Measurements from ENCODE around the gene NRTN.

The NRTN gene

GRCh38 chr19:5790559-5791520 is 14.0 kb upstream of the NRTN start, which contains the start of gene DUS3L:
DUS3L (minus strand) TSS chr19:5791163; CDS start chr19:5791141, 22 bp downstream.
- DNase-seq (ENCODE audit: low spot score) = peak; percentile 98

- no peak for DNase-seq (ENCODE audit: low spot score)
Measured at GRCh38 chr19:5792224-5792623, 12.6 kb upstream of the NRTN start.

DNA sequence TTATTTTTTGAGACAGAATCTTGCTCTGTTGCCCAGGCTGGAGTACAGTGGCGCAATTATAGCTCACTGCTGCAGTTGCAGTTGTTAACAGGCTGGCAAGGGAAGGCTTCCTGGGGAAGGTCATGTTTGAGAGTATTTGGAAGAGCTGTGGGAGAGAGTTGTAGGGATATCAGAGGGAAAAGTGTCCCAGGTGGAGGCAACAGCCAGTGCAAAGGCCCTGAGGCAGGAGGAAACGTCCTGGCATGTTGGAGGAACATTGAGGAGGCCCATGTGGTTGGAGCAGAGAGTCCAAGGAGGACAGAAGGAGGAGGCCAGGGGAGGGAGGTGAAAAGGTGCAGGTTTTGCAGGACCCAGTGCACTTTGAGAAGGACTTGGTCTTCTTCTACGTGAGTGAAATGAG is 11.7 kb upstream of the NRTN start:
- DNase-seq (ENCODE audit: low spot score) = no peak

- DNase-seq (ENCODE audit: low spot score) = no peak
Measured at GRCh38 chr19:5795382-5795919, 9.4 kb upstream of the NRTN start.

GRCh38 chr19:5798244-5798643 is 6.6 kb upstream of the NRTN start:
- no peak for DNase-seq (ENCODE audit: low spot score)

- no peak for DNase-seq (ENCODE audit: low spot score)
Measured at GRCh38 chr19:5799247-5800241, 5.3 kb upstream of the NRTN start.

DNA sequence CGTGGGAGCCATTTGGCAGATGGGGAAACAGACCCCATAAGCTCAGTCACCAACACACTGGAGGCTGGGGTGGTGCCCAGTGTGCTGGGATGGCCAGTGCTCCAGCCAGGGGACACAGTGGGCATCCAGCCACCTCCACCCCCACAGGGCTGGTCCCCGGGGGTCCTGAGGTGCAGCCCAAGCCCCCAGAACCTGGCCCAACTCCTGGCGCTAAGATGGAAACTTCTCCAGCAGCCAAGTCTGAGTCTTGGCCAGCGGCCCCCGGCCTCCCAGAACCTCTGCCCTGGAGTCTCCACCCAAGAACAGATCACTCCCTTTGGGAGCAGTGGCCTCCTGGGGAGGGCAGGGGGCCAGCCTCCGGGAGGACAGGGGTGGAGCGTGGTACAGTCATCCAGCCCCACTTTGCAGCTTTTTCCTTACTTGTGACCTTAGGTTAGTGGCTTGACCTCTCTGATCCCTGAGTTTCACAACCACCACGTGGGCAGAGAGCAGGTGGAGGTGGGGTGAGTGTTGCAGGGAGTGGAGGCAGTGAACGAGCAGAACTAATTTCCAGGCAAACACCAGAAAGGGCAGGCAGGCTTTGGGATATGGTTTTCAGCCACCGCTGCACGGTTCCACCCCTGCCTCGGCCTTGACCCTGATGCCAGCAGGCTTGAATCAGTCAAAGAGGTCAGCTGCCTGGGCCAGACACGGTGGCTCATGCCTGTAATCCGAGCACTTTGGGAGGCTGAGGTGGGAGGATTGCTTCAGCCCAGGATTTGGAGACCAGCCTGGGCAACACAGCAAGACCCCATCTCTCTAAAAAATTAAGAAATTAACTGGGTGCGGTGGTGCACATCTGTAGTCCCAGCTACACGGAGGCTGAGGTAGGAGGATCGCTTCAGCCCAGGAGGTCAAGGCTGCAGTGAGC is 4.3 kb upstream of the NRTN start:
- no peak for DNase-seq (ENCODE audit: low spot score)

- DNase-seq (ENCODE audit: low spot score) = no peak
Measured at GRCh38 chr19:5801796-5802619, 2.9 kb upstream of the NRTN start.

DNA sequence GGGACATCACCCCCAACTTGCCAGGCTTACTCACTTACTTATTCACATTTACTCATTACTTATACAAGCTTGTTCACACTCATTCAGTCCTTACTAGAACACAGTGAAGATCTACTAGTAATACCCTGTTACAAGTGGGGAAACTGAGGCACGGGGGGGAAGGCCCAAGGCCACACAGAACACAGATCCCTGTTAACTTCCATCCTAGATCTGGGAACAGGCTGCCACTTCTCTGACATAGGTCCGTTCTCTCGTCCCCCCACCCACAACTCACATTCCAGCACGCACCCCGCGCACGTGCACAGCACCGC is 1.5 kb upstream of the NRTN start:
- no peak for DNase-seq (ENCODE audit: low spot score)

DNA sequence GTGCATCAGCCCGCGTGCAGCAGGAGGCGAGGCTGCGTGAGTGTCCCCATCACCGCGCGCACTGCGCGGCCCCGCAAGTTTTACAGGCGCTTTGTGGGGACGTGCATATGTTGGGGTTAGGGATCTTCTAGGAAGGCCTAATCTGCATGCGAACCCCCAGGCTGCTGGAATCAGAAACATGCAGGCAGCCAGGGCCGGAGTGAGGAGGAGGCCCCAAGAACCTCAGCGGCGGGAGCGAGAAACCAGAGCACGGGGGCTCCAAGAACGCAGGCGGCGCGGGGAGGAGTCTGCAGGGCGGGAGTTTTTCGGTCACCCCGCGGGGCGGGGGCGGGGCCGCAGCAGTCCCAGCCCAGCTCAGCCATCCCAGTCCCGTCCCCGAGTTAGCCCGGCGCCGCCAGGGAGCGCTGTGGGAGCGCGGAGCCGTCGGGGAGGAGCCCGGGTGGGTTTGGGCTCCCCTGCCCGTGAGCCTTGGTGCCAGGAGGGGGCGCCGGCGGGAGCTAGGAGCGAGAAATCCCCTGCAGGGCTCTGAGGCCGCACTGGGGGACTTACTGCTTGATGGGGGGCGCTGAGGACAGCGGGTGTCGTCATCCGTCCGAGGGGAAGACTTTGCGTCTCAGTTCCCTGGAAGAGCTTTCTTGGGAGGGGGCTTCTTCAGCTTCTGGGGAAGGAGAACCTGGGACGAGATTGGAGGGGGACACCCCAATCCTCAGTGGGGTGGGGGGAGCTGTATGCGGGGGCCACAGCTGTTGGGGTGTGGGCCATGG is 933 bp upstream of the NRTN start:
- DNase-seq (ENCODE audit: low spot score) = peak; percentile 90

- DNase-seq (ENCODE audit: low spot score) = peak; percentile 51
Measured at GRCh38 chr19:5805462-5806132, 730 bp downstream of the NRTN start.

GRCh38 chr19:5806133-5806489 is 1.2 kb downstream of the NRTN start:
- no peak for DNase-seq (ENCODE audit: low spot score)

DNA sequence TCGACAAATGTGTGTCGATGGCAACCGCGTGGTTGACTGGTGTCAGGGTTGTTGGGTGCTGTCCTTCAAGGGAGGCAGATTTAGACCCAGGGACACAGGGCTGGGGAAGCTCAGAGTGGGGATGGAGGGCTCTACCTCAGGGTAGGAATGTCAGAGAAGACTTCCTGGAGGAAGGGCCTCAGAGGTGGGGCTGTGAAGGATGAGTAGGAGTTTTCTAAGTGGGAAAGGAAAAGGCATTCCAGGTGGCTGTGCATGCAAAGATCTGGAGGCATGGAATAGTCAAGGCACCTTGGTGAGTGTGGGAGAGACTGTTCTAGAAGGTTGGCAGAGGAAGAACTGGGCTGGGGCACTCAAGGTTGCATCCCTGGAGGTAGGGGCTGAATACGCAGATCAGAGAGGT is 2.0 kb downstream of the NRTN start:
- no peak for DNase-seq (ENCODE audit: low spot score)

- DNase-seq (ENCODE audit: low spot score) = no peak
Measured at GRCh38 chr19:5808120-5808816, 3.4 kb downstream of the NRTN start.

- no peak for DNase-seq (ENCODE audit: low spot score)
Measured at GRCh38 chr19:5809053-5809452, 4.2 kb downstream of the NRTN start.

DNA sequence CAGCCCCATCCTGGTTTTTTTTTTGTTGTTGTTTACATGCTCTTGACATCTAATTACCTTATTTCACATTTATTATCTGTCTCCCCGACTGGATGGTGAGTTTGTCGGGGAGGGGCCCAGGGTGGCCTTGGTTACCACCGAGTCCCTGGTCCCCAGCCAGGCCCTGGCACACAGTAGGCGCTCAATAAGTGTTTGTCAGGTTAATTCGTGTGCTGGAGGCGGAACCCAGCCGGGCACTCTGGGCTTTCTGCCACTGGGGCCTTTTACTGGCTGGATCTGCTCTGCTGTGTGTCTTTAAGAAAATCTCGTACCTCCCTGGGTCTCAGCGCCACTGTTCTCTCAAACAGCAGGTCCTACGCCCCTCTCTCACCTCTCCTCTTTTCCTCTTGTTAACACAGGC is 4.6 kb downstream of the NRTN start:
- DNase-seq (ENCODE audit: low spot score) = no peak

DNA sequence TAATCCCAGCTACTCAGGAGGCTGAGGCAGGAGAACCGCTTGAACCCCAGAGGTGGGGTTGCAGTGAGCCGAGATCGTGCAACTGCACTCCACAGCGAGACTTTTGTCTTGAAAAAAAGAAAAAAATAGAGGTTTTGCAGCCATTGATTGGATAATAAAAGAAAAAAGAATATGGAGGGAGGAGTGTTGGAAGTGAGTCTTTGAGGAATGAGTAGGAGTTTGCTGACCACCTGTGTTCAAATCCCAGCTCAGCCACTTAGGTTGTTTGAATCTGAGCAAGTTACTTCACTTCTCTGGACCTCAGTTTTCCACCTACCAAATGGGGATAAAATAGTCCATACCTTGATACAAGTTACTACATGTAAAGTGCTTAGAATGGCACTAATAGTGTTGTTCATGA is 6.2 kb downstream of the NRTN start:
- DNase-seq (ENCODE audit: low spot score) = no peak

DNA sequence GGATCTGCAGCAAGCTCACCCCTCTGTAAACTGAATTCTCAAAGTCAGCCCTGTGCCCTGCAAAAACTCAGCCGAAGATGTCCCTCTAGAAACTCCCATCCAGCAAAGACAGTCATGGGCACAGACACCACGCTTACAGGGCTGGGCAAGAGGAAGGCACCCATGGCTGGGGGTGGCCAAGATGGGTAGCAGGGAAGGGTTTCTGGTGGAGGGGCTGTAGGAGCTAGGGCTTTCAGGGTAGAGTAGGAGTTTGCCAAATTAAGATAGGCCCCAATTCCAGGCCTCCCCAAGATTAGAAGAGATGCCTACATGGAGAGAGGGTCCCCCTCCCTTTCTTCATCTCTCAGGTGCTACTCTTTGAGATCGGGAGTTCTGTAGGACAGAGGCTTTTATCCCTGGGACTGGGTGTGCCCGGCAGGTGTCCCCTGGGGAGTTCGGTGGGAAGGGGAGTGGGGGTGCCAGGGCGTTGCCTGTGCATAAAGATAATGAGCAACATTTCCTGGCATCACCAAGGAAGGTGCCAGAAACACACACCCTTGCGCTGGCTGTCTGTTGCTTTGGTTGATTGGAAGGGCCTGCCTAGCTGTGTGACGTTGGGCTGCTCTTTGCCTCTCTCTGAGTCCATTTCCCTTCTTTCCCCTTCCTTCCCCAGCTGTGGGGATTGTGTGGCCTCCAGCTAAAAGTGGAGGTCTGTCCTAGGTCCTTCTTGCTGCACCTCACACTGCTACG is 9.4 kb downstream of the NRTN start:
- DNase-seq (ENCODE audit: low spot score) = no peak

Data from LoVo (cell line).